Smooth muscle cell (in vitro differentiated cells): ENCODE measurements around the gene AGTRAP. TPM values are rescaled to one million over a fixed set of nuclear protein-coding genes. Genes with fewer than 3 reads are reported as not detected.

Source experiments
- DNase-seq: peaks from one replicate; lab custom pipeline; 2025; ENCODE audit not compliant: unreplicated experiment; lab: John Stamatoyannopoulos, UW
- H2AFZ ChIP-seq: fragments of 200-600 bp; sonication (generic); 2 replicates; pipeline ENCODE4 v1.6.0; 2016; ENCODE audit warnings: antibody characterized with exemption, low read depth, mild to moderate bottlenecking
- H3F3A ChIP-seq: fragments of 200-600 bp; sonication (generic); 2 replicates; pipeline ENCODE4 v1.6.0; 2017; ENCODE audit warnings: antibody characterized with exemption, low read depth
- H3K27ac ChIP-seq: fragments of 200-600 bp; sonication (generic); 2 replicates; pipeline ENCODE4 v1.5.1; 2016; ENCODE audit warnings: low read depth, mild to moderate bottlenecking
- H3K27me3 ChIP-seq: fragments of 200-600 bp; sonication (generic); 2 replicates; pipeline ENCODE4 v1.6.1; 2016; ENCODE audit warnings: low read depth, mild to moderate bottlenecking
- H3K36me3 ChIP-seq: fragments of 200-600 bp; sonication (generic); 2 replicates; pipeline ENCODE4 v1.5.1; 2016; ENCODE audit warnings: low read depth
- H3K4me1 ChIP-seq: fragments of 200-600 bp; sonication (generic); 2 replicates; pipeline ENCODE4 v1.5.1; 2016; ENCODE audit warnings: low read depth
- H3K4me2 ChIP-seq: fragments of 200-600 bp; sonication (generic); 2 replicates; pipeline ENCODE4 v1.6.0; 2016; ENCODE audit warnings: mild to moderate bottlenecking
- H3K4me3 ChIP-seq: fragments of 200-600 bp; sonication (generic); 2 replicates; pipeline ENCODE4 v1.5.1; 2016; ENCODE audit warnings: mild to moderate bottlenecking
- H3K79me2 ChIP-seq: fragments of 200-600 bp; sonication (generic); 2 replicates; pipeline ENCODE4 v1.6.0; 2016; ENCODE audit warnings: low read depth, mild to moderate bottlenecking
- H3K9ac ChIP-seq: fragments of 200-600 bp; sonication (generic); 2 replicates; pipeline ENCODE4 v1.6.0; 2016; ENCODE audit warnings: low read depth
- H3K9me3 ChIP-seq: fragments of 200-600 bp; sonication (generic); replicated peaks from 2 replicates; pipeline ENCODE4 v1.5.1; 2016; ENCODE audit warnings: low read depth
- H4K20me1 ChIP-seq: fragments of 200-600 bp; sonication (generic); 2 replicates; pipeline ENCODE4 v1.6.0; 2016; ENCODE audit warnings: low read depth
- WGBS: methylation state at CpG from one replicate; pipeline ENCODE4 v1.1.7; 2016; ENCODE audit warnings: low lambda C conversion rate; 5-methylcytosine and 5-hydroxymethylcytosine counted together
- polyA plus RNA-seq: library from polyadenylated mRNA; unstranded; fragments of >200 nt; fragmentation: Nextera tagmentation; extraction: Ambion mirVana; gene quantifications from 2 replicates; pipeline ENCODE4 v1.2.1, GENCODE V29; 2016
- total RNA-seq: library from RNA; depleted of rRNA; stranded (reverse); fragments of >200 nt; gene quantifications from 2 replicates; pipeline ENCODE4 v1.2.3, GENCODE V29; 2014
- TF ChIP-seq, protein P1 (sequence below): fragments of 200-600 bp; sonication (generic); IDR thresholded peaks from 2 replicates; pipeline ENCODE4 v1.5.1; 2017; ENCODE audit warnings: borderline replicate concordance, mild to moderate bottlenecking, antibody characterized with exemption; ENCODE audit not compliant: insufficient read depth, poor library complexity, severe bottlenecking

Gene AGTRAP
- total and polyA plus RNA-seq, 2 experiments from 2014 or later, result 30.9 to 76.8 TPM

GRCh38 chr1:11771481-11772043 lies 35.6 kb downstream of the AGTRAP start:
- no peaks in the 10 kb centered on the region for H3K9me3 ChIP-seq
- no peaks in the 10 kb centered on the region for H3K79me2 ChIP-seq
- TF ChIP-seq, protein P1, sequence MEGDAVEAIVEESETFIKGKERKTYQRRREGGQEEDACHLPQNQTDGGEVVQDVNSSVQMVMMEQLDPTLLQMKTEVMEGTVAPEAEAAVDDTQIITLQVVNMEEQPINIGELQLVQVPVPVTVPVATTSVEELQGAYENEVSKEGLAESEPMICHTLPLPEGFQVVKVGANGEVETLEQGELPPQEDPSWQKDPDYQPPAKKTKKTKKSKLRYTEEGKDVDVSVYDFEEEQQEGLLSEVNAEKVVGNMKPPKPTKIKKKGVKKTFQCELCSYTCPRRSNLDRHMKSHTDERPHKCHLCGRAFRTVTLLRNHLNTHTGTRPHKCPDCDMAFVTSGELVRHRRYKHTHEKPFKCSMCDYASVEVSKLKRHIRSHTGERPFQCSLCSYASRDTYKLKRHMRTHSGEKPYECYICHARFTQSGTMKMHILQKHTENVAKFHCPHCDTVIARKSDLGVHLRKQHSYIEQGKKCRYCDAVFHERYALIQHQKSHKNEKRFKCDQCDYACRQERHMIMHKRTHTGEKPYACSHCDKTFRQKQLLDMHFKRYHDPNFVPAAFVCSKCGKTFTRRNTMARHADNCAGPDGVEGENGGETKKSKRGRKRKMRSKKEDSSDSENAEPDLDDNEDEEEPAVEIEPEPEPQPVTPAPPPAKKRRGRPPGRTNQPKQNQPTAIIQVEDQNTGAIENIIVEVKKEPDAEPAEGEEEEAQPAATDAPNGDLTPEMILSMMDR, result no peak
- H3F3A ChIP-seq, result no peaks in the 10 kb centered on the region
- no peak overlapping the region for H2AFZ ChIP-seq
- no peak overlapping the region for H3K4me2 ChIP-seq
- H3K4me1 ChIP-seq, result no peaks in the 10 kb centered on the region
- no peaks in the 10 kb centered on the region for H4K20me1 ChIP-seq
- WGBS, result 78% methylated on average over 11 of the region's 11 CpGs
- DNase-seq, result no peak
- H3K36me3 ChIP-seq, result no peaks in the 10 kb centered on the region
- H3K4me3 ChIP-seq, result no peak overlapping the region
- no peak overlapping the region for H3K27ac ChIP-seq
- no peaks in the 10 kb centered on the region for H3K27me3 ChIP-seq
- H3K9ac ChIP-seq, result no peak overlapping the region

DNA sequence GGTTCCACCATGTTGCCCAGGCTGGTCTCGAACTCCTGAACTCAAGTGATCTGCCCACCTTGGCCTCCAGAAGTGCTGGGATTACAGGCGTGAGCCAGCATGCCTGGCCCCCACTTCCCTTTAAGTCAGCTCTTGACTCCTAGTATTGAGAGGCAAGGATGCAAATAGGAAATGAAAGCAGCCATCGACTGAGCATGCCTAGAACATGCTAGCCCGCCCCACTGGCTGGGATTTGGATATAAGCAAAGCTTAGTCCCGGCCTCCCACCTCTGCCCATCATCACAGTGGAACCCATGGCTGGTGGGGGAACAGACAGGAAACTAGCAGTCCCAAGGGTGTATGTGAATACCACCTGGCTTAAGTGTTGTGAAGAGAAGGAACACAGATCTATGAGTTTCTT lies 36.5 kb downstream of the AGTRAP start:
- 77% methylated on average over 5 of the region's 5 CpGs for WGBS
- Histone ChIP-seq H3K4me2 (no peak overlapping the region), H2AFZ (no peak overlapping the region), H3K4me1 (no peaks in the 10 kb centered on the region), H3K9me3 (no peaks in the 10 kb centered on the region), H3K9ac (no peak overlapping the region), H3K4me3 (no peak overlapping the region), H3K79me2 (no peaks in the 10 kb centered on the region), H3K27me3 (no peaks in the 10 kb centered on the region), H3K27ac (no peak overlapping the region), H4K20me1 (no peaks in the 10 kb centered on the region), H3F3A (no peaks in the 10 kb centered on the region), H3K36me3 (no peaks in the 10 kb centered on the region)
- TF ChIP-seq, protein P1, result no peak
- no peak for DNase-seq

DNA sequence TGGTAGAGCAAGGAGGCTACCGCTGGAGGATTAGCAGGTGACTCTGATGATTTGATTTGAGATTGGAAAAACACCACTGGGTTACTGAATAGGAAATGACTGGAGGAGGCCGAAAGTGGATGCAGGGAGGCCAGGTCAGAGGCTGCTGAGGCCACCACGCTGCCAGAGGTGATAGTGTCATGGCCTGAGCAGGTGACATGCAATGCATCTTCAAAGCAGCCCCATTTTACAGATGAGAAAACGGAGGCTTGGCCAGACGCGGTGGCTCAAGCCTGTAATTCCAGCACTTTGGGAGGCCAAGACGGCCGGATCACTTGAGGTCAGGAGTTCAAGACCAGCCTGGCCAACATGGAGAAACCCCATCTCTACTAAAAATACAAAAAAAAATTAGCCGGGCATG lies 38.8 kb downstream of the AGTRAP start:
- WGBS, result 93% methylated on average over 9 of the region's 9 CpGs
- Histone ChIP-seq H3K79me2 (no peaks in the 10 kb centered on the region), H3K4me3 (no peak overlapping the region), H3K4me2 (no peak overlapping the region), H3K9me3 (no peaks in the 10 kb centered on the region), H2AFZ (no peak overlapping the region), H4K20me1 (no peaks in the 10 kb centered on the region), H3K36me3 (no peaks in the 10 kb centered on the region), H3K9ac (no peak overlapping the region), H3F3A (no peaks in the 10 kb centered on the region), H3K27me3 (no peaks in the 10 kb centered on the region), H3K27ac (no peak overlapping the region), H3K4me1 (no peaks in the 10 kb centered on the region)
- TF ChIP-seq, protein P1, result no peak
- DNase-seq, result no peak

GRCh38 chr1:11777658-11778322 lies 41.9 kb downstream of the AGTRAP start:
- Histone ChIP-seq H3K79me2 (no peaks in the 10 kb centered on the region), H3K4me3 (no peak overlapping the region), H3K9me3 (no peaks in the 10 kb centered on the region), H3K36me3 (no peaks in the 10 kb centered on the region), H4K20me1 (no peaks in the 10 kb centered on the region), H3K4me2 (no peak overlapping the region), H3K4me1 (no peaks in the 10 kb centered on the region), H3K9ac (no peak overlapping the region), H2AFZ (no peak overlapping the region), H3K27me3 (no peaks in the 10 kb centered on the region), H3F3A (no peaks in the 10 kb centered on the region), H3K27ac (no peak overlapping the region)
- no peak for DNase-seq
- TF ChIP-seq, protein P1, result no peak
- WGBS, result 89% methylated on average over 8 of the region's 8 CpGs
